NT2/D1 (cell line): Measurements from ENCODE around the gene CYP4A11.
"Not testable (repeated sequence)": the region's sequence is repeated elsewhere in the genome, so short reads cannot be mapped to it uniquely, and the experiment has no call there.

Source experiments
- DNase-seq: peaks from one replicate; pipeline ENCODE4 v3.0.0-alpha.2; 2011; ENCODE audit warnings: low read depth, low spot score
- H3K27me3 ChIP-seq: 2 replicates; pipeline ENCODE4 v1.6.0; 2011; ENCODE audit warnings: mild to moderate bottlenecking; ENCODE audit not compliant: insufficient read length, insufficient read depth
- H3K36me3 ChIP-seq: 2 replicates; pipeline ENCODE4 v1.6.1; 2011; ENCODE audit warnings: mild to moderate bottlenecking, low read length, mixed read lengths; ENCODE audit not compliant: insufficient read depth, insufficient read length
- H3K4me1 ChIP-seq: 2 replicates; pipeline ENCODE4 v1.5.1; 2011; ENCODE audit not compliant: insufficient read depth, insufficient read length
- H3K4me3 ChIP-seq: 2 replicates; pipeline ENCODE4 v1.5.1; 2011; ENCODE audit warnings: low read depth; ENCODE audit not compliant: insufficient read length
- H3K9ac ChIP-seq: 2 replicates; pipeline ENCODE4 v1.6.0; 2011; ENCODE audit warnings: low read depth; ENCODE audit not compliant: insufficient read length
- H3K9me3 ChIP-seq: 2 replicates; pipeline ENCODE4 v1.5.1; 2011; ENCODE audit warnings: mild to moderate bottlenecking, low read length; ENCODE audit not compliant: insufficient read depth
- SUZ12 ChIP-seq: IDR thresholded peaks from 2 replicates; pipeline ENCODE4 v1.6.1; 2011; ENCODE audit not compliant: insufficient read length, insufficient read depth; ENCODE audit errors: extremely low read depth
- YY1 ChIP-seq: IDR thresholded peaks from 2 replicates; pipeline ENCODE4 v1.6.1; 2011; ENCODE audit not compliant: insufficient read length, insufficient read depth
- ZNF274 ChIP-seq: IDR thresholded peaks from 2 replicates; pipeline ENCODE4 v1.6.1; 2011; ENCODE audit warnings: mild to moderate bottlenecking, low read depth, low read length

CYP4A11 gene

DNA sequence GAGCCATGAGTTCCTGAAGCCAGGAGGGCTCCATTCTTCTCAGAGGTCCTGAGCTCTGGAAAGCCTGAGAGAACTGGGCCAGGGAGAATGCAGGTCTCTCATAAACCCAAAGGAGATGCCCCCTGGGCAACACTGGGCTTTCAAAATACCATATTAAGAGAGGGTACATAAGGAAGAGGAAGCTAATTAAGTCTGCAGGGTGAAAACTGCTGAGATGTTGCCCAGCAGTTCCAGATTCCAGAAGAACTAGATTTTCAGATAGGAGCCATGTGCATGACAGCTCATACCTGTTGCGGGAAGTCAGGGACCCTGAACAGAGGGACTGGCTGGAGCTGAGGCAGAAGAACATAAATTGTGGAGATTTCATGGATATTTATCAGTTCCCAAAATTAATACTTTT, 40.9 kb downstream of the CYP4A11 start:
- Histone ChIP-seq H3K9ac (no peak overlapping the region), H3K9me3 (peaks cover 13% of the 10 kb centered on the region; the same call in 1 of the 2 replicates), H3K4me3 (no peak overlapping the region), H3K27me3 (no peaks in the 10 kb centered on the region), H3K36me3 (no peaks in the 10 kb centered on the region), H3K4me1 (no peaks in the 10 kb centered on the region)
- TF ChIP-seq YY1 (no peak), SUZ12 (no peak), ZNF274 (no peak)
- DNase-seq, result no peak

GRCh38 chr1:46881656-46882055, 59.6 kb downstream of the CYP4A11 start:
- H3K9me3 ChIP-seq, H3K4me1 ChIP-seq, H3K9ac ChIP-seq, H3K36me3 ChIP-seq, H3K27me3 ChIP-seq, DNase-seq, H3K4me3 ChIP-seq: not testable (repeated sequence)
